Stimulated activated naive B cell treated with anti-CD40 and anti-IgM and Interleukin-4, amounts not matched to agents 10 μg/mL and 1 μg/mL and 100 μg/mL, for 72 hours (primary cell): Measurements from ENCODE around the gene MYBPH.

Source experiments
- ATAC-seq, 2 donors: fragments of 150-1000 bp; cut with Tn5 transposase; replicated peaks; 2 replicates each; pipeline ENCODE4 v1.10.0; 2021; ENCODE audit warnings: moderate library complexity in 1 of 2
- DNase-seq: peaks from one replicate; pipeline ENCODE4 v3.0.0; 2021
- H3K27ac Mint-ChIP-seq: one replicate; pipeline ENCODE4 v1.8.0; 2022; ENCODE audit warnings: mild to moderate bottlenecking, mixed read lengths
- H3K27me3 Mint-ChIP-seq, 2 donors: one replicate each; pipeline ENCODE4 v1.8.0; 2022; ENCODE audit warnings: mixed read lengths in 2 of 2
- H3K36me3 Mint-ChIP-seq, 2 donors: one replicate each; pipeline ENCODE4 v1.8.0; 2022; ENCODE audit warnings: mixed read lengths in 2 of 2, mild to moderate bottlenecking in 1 of 2
- H3K4me1 Mint-ChIP-seq, 2 donors: one replicate each; pipeline ENCODE4 v1.8.0; 2022; ENCODE audit warnings: mixed read lengths in 2 of 2, mild to moderate bottlenecking in 1 of 2
- H3K4me3 Mint-ChIP-seq, 2 donors: one replicate each; pipeline ENCODE4 v1.8.0; 2022; ENCODE audit warnings: mild to moderate bottlenecking in 2 of 2, mixed read lengths in 2 of 2, moderate library complexity in 1 of 2
- H3K9me3 Mint-ChIP-seq, 2 donors: one replicate each; pipeline ENCODE4 v1.8.0; 2022; ENCODE audit warnings: mixed read lengths in 2 of 2, mild to moderate bottlenecking in 1 of 2

MYBPH gene

GRCh38 chr1:203189951-203190352, 14.3 kb upstream of the MYBPH start:
- no peaks in the 10 kb centered on the region for H3K9me3 Mint-ChIP-seq
- no peak overlapping the region for H3K4me3 Mint-ChIP-seq
- H3K27ac Mint-ChIP-seq, result no peak overlapping the region
- ATAC-seq (no peak), DNase-seq (no peak)
- peaks cover 6 to 18% of the 10 kb centered on the region in 2 donors for H3K27me3 Mint-ChIP-seq
- H3K36me3 Mint-ChIP-seq, result no peaks in the 10 kb centered on the region
- peaks cover 0 to 4% of the 10 kb centered on the region in 2 donors for H3K4me1 Mint-ChIP-seq

DNA sequence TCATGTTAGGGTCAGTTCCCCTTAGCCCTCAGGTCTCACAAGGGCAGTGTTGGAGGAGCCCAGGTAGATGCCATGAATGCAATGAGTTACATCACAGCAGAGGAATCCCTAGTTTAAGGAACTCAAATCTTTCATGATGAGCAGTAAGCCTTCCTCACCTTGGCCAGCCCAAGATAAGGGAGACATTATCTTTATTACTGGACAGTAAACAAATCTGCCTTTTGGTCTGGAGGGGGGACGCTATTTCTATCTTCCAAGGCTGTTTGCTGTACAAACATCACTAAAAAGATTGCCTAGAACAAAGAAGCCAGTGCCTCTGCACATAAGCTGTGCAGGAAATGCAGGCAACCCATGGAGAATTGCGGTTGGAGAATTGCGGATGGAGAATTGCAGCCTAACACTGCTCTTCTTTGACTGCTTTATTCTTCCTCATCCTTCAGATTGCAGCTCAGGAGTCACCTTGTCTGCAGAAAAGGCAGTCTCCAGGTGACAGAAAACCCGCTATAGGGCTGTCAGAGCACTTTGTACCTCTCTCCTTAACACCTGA, 13.1 kb upstream of the MYBPH start:
- no peak for ATAC-seq
- Mint-ChIP-seq H3K4me1 (peaks cover 0 to 4% of the 10 kb centered on the region in 2 donors), H3K36me3 (no peaks in the 10 kb centered on the region), H3K4me3 (no peak overlapping the region), H3K9me3 (no peaks in the 10 kb centered on the region), H3K27me3 (peaks cover 9 to 18% of the 10 kb centered on the region in 2 donors), H3K27ac (no peak overlapping the region)
- DNase-seq, result no peak

GRCh38 chr1:203187689-203188264, 12.2 kb upstream of the MYBPH start:
- Mint-ChIP-seq H3K36me3 (no peaks in the 10 kb centered on the region), H3K4me1 (peaks cover 0 to 4% of the 10 kb centered on the region in 2 donors), H3K27me3 (peaks cover 9 to 18% of the 10 kb centered on the region in 2 donors), H3K9me3 (no peaks in the 10 kb centered on the region), H3K4me3 (no peak overlapping the region), H3K27ac (no peak overlapping the region)
- ATAC-seq (no peak), DNase-seq (no peak)

DNA sequence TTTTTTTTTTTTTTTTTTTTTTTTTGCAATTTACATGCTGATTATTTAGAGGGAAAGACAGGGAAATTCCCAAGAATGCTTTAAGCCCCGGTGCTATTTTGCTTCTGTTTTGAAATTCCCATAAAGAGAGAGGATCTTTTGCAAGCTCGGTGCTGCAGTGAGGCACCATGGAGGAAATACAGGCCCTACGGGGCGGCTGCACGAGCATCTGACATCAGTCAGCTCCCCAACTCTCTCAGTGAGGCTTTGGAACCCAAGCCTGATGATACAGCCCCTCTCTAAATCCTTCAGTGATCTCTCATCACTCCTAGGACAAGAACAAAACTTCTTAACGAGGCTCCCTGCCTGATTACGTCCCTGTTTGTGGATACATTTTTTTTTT, 11.7 kb upstream of the MYBPH start:
- H3K27ac Mint-ChIP-seq, result no peak overlapping the region
- DNase-seq (no peak), ATAC-seq (no peak)
- peaks cover 9 to 18% of the 10 kb centered on the region in 2 donors for H3K27me3 Mint-ChIP-seq
- H3K9me3 Mint-ChIP-seq, result no peaks in the 10 kb centered on the region
- no peak overlapping the region for H3K4me3 Mint-ChIP-seq
- no peaks in the 10 kb centered on the region for H3K36me3 Mint-ChIP-seq
- peaks cover 0 to 4% of the 10 kb centered on the region in 2 donors for H3K4me1 Mint-ChIP-seq

GRCh38 chr1:203186446-203187303, 11.0 kb upstream of the MYBPH start, which contains the start of gene CHI3L1:
Gene CHI3L1 (minus strand): TSS chr1:203186704. CDS start chr1:203186623, 81 bp downstream.
- Mint-ChIP-seq H3K4me3 (no peak within 1 kb of the TSS), H3K9me3 (no peaks in the 10 kb centered on the region), H3K4me1 (peaks cover 0 to 4% of the 10 kb centered on the region in 2 donors), H3K27ac (no peak within 1 kb of the TSS), H3K36me3 (no peaks in the 10 kb centered on the region), H3K27me3 (peaks cover 9 to 17% of the 10 kb centered on the region in 2 donors)
- ATAC-seq, result no peak
- no peak for DNase-seq

DNA sequence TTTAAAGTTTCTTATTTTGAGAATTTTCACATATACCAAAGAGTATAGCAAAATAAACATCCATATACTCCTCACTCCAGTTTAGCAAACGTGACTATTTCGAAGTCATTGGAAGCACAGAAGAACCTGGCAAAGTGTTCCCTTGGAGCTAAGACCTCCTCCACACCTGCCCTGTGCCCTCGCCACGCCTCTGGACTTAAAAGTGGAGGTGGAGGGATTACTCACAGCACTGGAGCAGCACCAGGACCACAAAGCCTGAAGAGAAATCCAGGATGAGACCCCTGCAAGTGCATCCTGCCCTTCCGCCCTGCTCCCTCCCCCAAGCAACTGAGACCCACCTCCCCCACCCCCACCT, 10.4 kb upstream of the MYBPH start:
- no peak overlapping the region for H3K27ac Mint-ChIP-seq
- ATAC-seq (no peak), DNase-seq (no peak)
- no peaks in the 10 kb centered on the region for H3K9me3 Mint-ChIP-seq
- H3K4me3 Mint-ChIP-seq, result no peak overlapping the region
- peaks cover 9 to 12% of the 10 kb centered on the region in 2 donors for H3K27me3 Mint-ChIP-seq
- H3K4me1 Mint-ChIP-seq, result peaks cover 0 to 4% of the 10 kb centered on the region in 2 donors
- H3K36me3 Mint-ChIP-seq, result no peaks in the 10 kb centered on the region

- Mint-ChIP-seq H3K4me1 (peaks cover 0 to 4% of the 10 kb centered on the region in 2 donors), H3K36me3 (no peaks in the 10 kb centered on the region), H3K27ac (no peak overlapping the region), H3K4me3 (no peak overlapping the region), H3K9me3 (no peaks in the 10 kb centered on the region), H3K27me3 (peaks cover 9 to 17% of the 10 kb centered on the region in 2 donors)
- DNase-seq (no peak), ATAC-seq (no peak)
Observed at GRCh38 chr1:203185585-203185984, 10.0 kb upstream of the MYBPH start.

- Mint-ChIP-seq H3K36me3 (no peaks in the 10 kb centered on the region), H3K27me3 (peaks cover 9 to 16% of the 10 kb centered on the region in 2 donors), H3K4me1 (peaks cover 0 to 4% of the 10 kb centered on the region in 2 donors), H3K4me3 (no peak overlapping the region), H3K27ac (no peak overlapping the region), H3K9me3 (no peaks in the 10 kb centered on the region)
- DNase-seq (no peak), ATAC-seq (no peak)
Observed at GRCh38 chr1:203185061-203185461, 9.4 kb upstream of the MYBPH start.

DNA sequence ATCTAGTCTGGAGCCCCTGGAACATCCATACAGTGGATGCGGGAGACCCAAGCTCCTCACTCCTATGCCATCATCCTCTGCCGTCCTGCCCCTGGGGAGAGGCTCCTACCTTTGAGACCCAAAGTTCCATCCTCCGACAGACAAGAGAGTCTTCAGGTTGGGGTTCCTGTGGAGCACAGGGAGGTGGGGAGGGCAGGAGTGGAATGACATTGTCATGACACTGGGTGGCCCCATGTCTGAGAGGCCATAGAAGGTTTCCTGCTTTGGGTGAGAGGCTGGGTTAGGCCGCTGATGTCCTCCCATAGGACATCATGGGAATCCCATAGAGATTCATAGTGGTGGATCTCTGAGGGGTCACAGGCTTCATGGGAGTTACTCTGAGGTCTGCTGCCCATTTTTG, 8.8 kb upstream of the MYBPH start:
- H3K4me1 Mint-ChIP-seq, result peaks cover 0 to 4% of the 10 kb centered on the region in 2 donors
- H3K27ac Mint-ChIP-seq, result no peak overlapping the region
- H3K9me3 Mint-ChIP-seq, result no peaks in the 10 kb centered on the region
- H3K4me3 Mint-ChIP-seq, result no peak overlapping the region
- DNase-seq (no peak), ATAC-seq (no peak)
- H3K27me3 Mint-ChIP-seq, result peaks cover 9 to 14% of the 10 kb centered on the region in 2 donors
- no peaks in the 10 kb centered on the region for H3K36me3 Mint-ChIP-seq

- no peak overlapping the region for H3K27ac Mint-ChIP-seq
- no peaks in the 10 kb centered on the region for H3K36me3 Mint-ChIP-seq
- peaks cover 0 to 4% of the 10 kb centered on the region in 2 donors for H3K4me1 Mint-ChIP-seq
- H3K27me3 Mint-ChIP-seq, result peaks cover 9 to 14% of the 10 kb centered on the region in 2 donors
- DNase-seq, result no peak
- no peak overlapping the region for H3K4me3 Mint-ChIP-seq
- H3K9me3 Mint-ChIP-seq, result no peaks in the 10 kb centered on the region
- ATAC-seq, result no peak
Observed at GRCh38 chr1:203183828-203184227, 8.2 kb upstream of the MYBPH start.

- no peak overlapping the region for H3K4me3 Mint-ChIP-seq
- H3K9me3 Mint-ChIP-seq, result no peaks in the 10 kb centered on the region
- no peaks in the 10 kb centered on the region for H3K36me3 Mint-ChIP-seq
- ATAC-seq (no peak), DNase-seq (no peak)
- H3K27ac Mint-ChIP-seq, result no peak overlapping the region
- peaks cover 0 to 4% of the 10 kb centered on the region in 2 donors for H3K4me1 Mint-ChIP-seq
- H3K27me3 Mint-ChIP-seq, result peaks cover 9 to 14% of the 10 kb centered on the region in 2 donors
Observed at GRCh38 chr1:203182387-203182953, 6.8 kb upstream of the MYBPH start.

DNA sequence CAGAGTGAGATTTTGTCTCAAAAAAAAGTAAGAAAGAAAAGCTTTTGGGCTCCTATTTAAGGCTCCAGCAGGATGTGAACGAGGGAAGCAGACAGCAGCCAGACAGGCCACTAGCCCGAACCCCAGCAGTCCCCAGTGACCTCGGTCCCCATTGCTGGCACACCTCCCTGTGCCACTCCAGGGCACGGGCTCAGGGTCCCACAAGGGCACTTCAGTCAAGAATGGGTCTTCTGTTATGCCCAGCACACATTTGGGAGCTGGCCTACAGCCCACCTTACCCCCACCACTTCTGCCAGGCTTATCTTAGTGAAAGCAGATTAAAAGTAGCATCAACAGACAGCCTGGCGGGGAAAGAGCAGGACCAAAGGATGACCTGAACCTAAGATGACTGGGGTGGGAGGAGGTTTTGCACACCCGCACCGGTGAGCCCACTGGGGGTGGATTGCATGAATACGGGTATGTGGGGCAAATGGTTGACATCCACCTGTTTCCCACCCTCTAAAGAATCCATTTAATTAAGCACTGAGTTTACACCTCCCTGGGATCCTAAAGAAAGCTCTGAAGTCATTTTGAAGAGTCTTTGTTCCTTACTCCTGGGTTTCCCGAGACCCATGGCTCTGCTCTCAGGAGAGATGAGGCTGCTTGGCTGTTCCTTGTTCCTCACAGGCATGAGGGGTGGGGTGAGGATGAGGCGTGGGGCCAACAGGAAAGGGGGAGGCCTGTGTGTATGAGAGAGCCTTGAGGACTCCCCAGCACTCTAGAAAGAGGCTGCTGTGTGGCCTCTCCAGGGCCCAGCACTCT, 6.2 kb upstream of the MYBPH start:
- peaks cover 11 to 15% of the 10 kb centered on the region in 2 donors for H3K27me3 Mint-ChIP-seq

DNA sequence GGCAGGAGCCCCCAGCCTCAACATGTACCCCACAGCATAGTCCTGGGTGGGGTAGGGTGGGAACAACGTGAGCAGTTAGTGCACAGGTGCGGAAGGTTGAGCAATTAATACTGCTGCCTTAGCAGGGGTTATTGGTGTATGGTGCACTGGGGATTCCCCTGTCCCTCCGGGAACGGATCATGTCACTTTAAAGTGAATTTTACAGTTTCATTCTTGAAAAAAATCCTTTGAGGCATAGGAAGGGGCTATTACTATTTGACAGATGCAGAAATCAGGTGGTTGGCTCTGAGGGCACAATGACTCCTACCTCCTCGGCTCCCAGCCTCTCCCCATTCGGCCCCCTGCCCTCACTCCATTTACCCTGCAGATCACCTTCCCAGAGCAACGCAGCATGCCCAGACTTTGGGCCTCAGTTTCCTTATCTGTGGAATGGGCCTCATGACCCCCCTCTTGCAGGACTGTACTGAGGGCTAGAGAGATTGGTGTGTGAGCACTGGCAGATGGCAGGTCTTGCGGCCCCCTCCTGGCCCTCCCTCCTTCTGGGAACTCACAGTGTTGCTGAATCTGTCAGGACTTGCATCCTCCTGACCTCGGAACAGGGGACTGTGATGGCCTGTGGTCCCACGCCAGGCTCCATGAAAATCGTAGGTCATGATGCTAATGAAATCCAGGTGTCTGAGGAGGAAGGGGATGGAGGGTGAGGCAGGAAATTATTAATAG, 5.1 kb upstream of the MYBPH start:
- ATAC-seq (peak in 1 of 2 donors; percentile 26), DNase-seq (no peak)
- Mint-ChIP-seq H3K27me3 (peaks cover 15 to 18% of the 10 kb centered on the region in 2 donors), H3K4me3 (no peak overlapping the region), H3K9me3 (no peaks in the 10 kb centered on the region), H3K4me1 (peaks cover 6 to 9% of the 10 kb centered on the region in 2 donors), H3K27ac (peak overlapping the region; percentile 1), H3K36me3 (no peaks in the 10 kb centered on the region)

More for the DNA sequence above, 6.2 kb upstream of the MYBPH start:
- ATAC-seq (no peak), DNase-seq (no peak)
- no peak overlapping the region for H3K4me3 Mint-ChIP-seq
- H3K27ac Mint-ChIP-seq, result no peak overlapping the region
- H3K36me3 Mint-ChIP-seq, result no peaks in the 10 kb centered on the region
- peaks cover 0 to 4% of the 10 kb centered on the region in 2 donors for H3K4me1 Mint-ChIP-seq
- H3K9me3 Mint-ChIP-seq, result no peaks in the 10 kb centered on the region
